Activated CD8-positive, alpha-beta memory T cell treated with anti-CD3 and anti-CD28 coated beads, Interleukin-2, amount 50 U/mL, for 24 hours (primary cell): ENCODE results near the gene AK4.

Experiments
- DNase-seq: peaks from one replicate; pipeline ENCODE4 v3.0.0-alpha.2; 2020; ENCODE audit errors: extremely low read depth

Gene AK4

GRCh38 chr1:65278376-65279069, 130.5 kb downstream of the AK4 start:
- DNase-seq = no peak

DNA sequence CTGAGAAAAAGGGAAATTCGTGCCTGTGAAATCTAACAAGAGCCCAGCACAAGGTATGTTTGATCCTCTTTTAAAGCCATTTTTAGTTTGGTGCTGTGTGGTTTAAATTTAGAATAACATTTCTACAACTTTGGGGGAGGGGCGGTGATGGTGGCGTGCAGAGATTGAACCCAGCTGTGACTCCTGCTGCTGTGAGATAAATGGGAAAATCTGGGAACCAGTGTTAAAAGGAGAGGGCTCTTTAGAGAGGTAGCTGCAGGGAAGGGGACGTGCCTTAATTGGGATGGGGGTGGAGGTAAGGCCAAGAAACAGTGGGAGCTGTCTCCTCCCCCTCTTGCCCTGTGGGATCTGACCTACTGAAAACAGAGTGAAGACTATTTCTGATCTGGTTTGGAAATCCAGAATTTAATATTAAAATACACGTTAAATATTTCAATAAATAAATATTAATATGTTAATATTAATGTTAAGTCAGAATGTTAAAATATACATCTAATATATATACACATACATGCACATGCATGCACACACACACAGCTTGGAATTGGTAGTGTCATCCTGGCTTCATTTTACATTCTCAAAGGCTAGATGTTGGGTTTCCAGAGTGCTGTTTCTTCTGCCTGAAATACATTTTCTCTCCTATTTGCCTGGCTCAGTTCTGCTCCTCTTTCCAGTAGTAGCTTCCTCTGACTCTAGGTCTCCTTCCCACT, 131.2 kb downstream of the AK4 start:
- no peak for DNase-seq
